WTC11 (cell line): ENCODE results near the gene TBC1D12. TPM values are rescaled to one million over a fixed set of nuclear protein-coding genes. Genes with fewer than 3 reads are reported as not detected.

Experiments
- ATAC-seq: fragments of 200-7000 bp; cut with Tn5 transposase; 2 replicates; pipeline ENCODE4 v1.10.0; 2021; ENCODE audit warnings: mild to moderate bottlenecking, moderate library complexity
- CTCF ChIA-PET: fragments of 300-600 bp; sonication (Branson Sonifier 250); formaldehyde crosslinking; loops from one replicate; lab custom pipeline; 2021; ENCODE audit warnings: antibody characterized with exemption; lab: Charles Lee
- POLR2A ChIA-PET: fragments of 350-600 bp; sonication (Branson Sonifier 250); formaldehyde crosslinking; loops from one replicate; lab custom pipeline; 2021; ENCODE audit warnings: antibody characterized with exemption; lab: Charles Lee
- DNase-seq: peaks from one replicate; pipeline ENCODE4 v3.0.0; 2021; ENCODE audit warnings: low spot score
- H3K27ac Mint-ChIP-seq: 2 replicates; pipeline ENCODE4 v1.8.0; 2021; ENCODE audit warnings: mixed read lengths
- H3K27me3 Mint-ChIP-seq: 2 replicates; pipeline ENCODE4 v1.8.0; 2021; ENCODE audit warnings: low read depth, mild to moderate bottlenecking, moderate library complexity, mixed read lengths
- H3K36me3 Mint-ChIP-seq: 2 replicates; pipeline ENCODE4 v1.8.0; 2021; ENCODE audit warnings: mixed read lengths
- H3K4me1 Mint-ChIP-seq: 2 replicates; pipeline ENCODE4 v1.8.0; 2022; ENCODE audit warnings: mixed read lengths
- H3K4me3 Mint-ChIP-seq: 2 replicates; pipeline ENCODE4 v1.8.0; 2021; ENCODE audit warnings: mild to moderate bottlenecking, moderate library complexity, mixed read lengths
- H3K9me3 Mint-ChIP-seq: 2 replicates; pipeline ENCODE4 v1.8.0; 2021; ENCODE audit warnings: mixed read lengths
- ARID4B ChIP-seq: sonication (generic); formaldehyde crosslinking; IDR thresholded peaks from 2 replicates; pipeline ENCODE4 v1.8.0; 2023; ENCODE audit warnings: missing genetic modification reagents, mild to moderate bottlenecking, borderline replicate concordance
- EMX1 ChIP-seq: fragments of 250-450 bp; sonication (Bioruptor Pico); IDR thresholded peaks from 2 replicates; pipeline ENCODE4 v1.8.0; 2021; ENCODE audit warnings: mild to moderate bottlenecking
- FOXJ3 ChIP-seq: sonication (generic); formaldehyde crosslinking; IDR thresholded peaks from 2 replicates; pipeline ENCODE4 v1.9.0; 2021; ENCODE audit warnings: missing genetic modification reagents, mild to moderate bottlenecking, borderline replicate concordance
- FOXP1 ChIP-seq: sonication (generic); formaldehyde crosslinking; IDR thresholded peaks from 2 replicates; pipeline ENCODE4 v1.8.0; 2022; ENCODE audit warnings: missing genetic modification reagents, mild to moderate bottlenecking, moderate library complexity, borderline replicate concordance
- GTF2I ChIP-seq: fragments of 250-450 bp; sonication (Bioruptor Pico); conservative IDR thresholded peaks from 2 replicates; pipeline ENCODE4 v1.4.0; 2021; ENCODE audit warnings: mild to moderate bottlenecking
- IRF2 ChIP-seq: sonication (generic); formaldehyde crosslinking; IDR thresholded peaks from 2 replicates; pipeline ENCODE4 v1.8.0; 2022; ENCODE audit warnings: low read depth, missing genetic modification reagents, borderline replicate concordance
- PRDM15 ChIP-seq: sonication (generic); formaldehyde crosslinking; IDR thresholded peaks from 2 replicates; pipeline ENCODE4 v1.8.0; 2022; ENCODE audit warnings: missing genetic modification reagents
- RORB ChIP-seq: fragments of 250-450 bp; sonication (Bioruptor Pico); IDR thresholded peaks from 2 replicates; pipeline ENCODE4 v1.9.0; 2021; ENCODE audit warnings: mild to moderate bottlenecking
- SMAD4 ChIP-seq: sonication (generic); formaldehyde crosslinking; IDR thresholded peaks from 2 replicates; pipeline ENCODE4 v1.8.0; 2022; ENCODE audit warnings: mild to moderate bottlenecking, missing genetic modification reagents
- SOX15 ChIP-seq: fragments of 250-450 bp; sonication (Bioruptor Pico); IDR thresholded peaks from 2 replicates; pipeline ENCODE4 v1.9.0; 2021; ENCODE audit warnings: mild to moderate bottlenecking
- ZNF121 ChIP-seq: sonication (generic); formaldehyde crosslinking; IDR thresholded peaks from 2 replicates; pipeline ENCODE4 v1.8.0; 2023; ENCODE audit warnings: missing genetic modification reagents
- ZNF219 ChIP-seq: sonication (generic); formaldehyde crosslinking; IDR thresholded peaks from 2 replicates; pipeline ENCODE4 v1.8.0; 2023; ENCODE audit warnings: missing genetic modification reagents, mild to moderate bottlenecking, borderline replicate concordance
- ZNF232 ChIP-seq: sonication (generic); formaldehyde crosslinking; IDR thresholded peaks from 2 replicates; pipeline ENCODE4 v1.8.0; 2022; ENCODE audit warnings: mild to moderate bottlenecking, missing genetic modification reagents
- ZNF263 ChIP-seq: sonication (generic); formaldehyde crosslinking; IDR thresholded peaks from 2 replicates; pipeline ENCODE4 v1.8.1; 2022; ENCODE audit warnings: low read depth, mild to moderate bottlenecking, moderate library complexity, missing genetic modification reagents
- ZNF281 ChIP-seq: sonication (generic); formaldehyde crosslinking; IDR thresholded peaks from 2 replicates; pipeline ENCODE4 v1.8.0; 2023; ENCODE audit warnings: mild to moderate bottlenecking, missing genetic modification reagents
- ZNF317 ChIP-seq: sonication (generic); formaldehyde crosslinking; IDR thresholded peaks from 2 replicates; pipeline ENCODE4 v1.8.1; 2023; ENCODE audit warnings: low read depth, mild to moderate bottlenecking, moderate library complexity, missing genetic modification reagents, borderline replicate concordance
- ZNF512 ChIP-seq: sonication (generic); formaldehyde crosslinking; IDR thresholded peaks from 2 replicates; pipeline ENCODE4 v1.8.1; 2022; ENCODE audit warnings: missing genetic modification reagents, borderline replicate concordance
- total RNA-seq: library from RNA; stranded (reverse); gene quantifications from 3 replicates; pipeline ENCODE4 v1.2.3, GENCODE V29; 2021
- TF ChIP-seq, protein P1 (sequence below): sonication (generic); formaldehyde crosslinking; conservative IDR thresholded peaks from 2 replicates; pipeline ENCODE4 v1.8.1; 2023; ENCODE audit warnings: mild to moderate bottlenecking, low read depth, missing genetic modification reagents, moderate library complexity
- TF ChIP-seq, protein P2 (sequence below): sonication (generic); formaldehyde crosslinking; IDR thresholded peaks from 2 replicates; pipeline ENCODE4 v1.8.1; 2023; ENCODE audit warnings: mild to moderate bottlenecking, missing genetic modification reagents, moderate library complexity

TBC1D12 gene
- total RNA-seq, 1 experiment from 2014 or later, result 2.2 TPM

DNA sequence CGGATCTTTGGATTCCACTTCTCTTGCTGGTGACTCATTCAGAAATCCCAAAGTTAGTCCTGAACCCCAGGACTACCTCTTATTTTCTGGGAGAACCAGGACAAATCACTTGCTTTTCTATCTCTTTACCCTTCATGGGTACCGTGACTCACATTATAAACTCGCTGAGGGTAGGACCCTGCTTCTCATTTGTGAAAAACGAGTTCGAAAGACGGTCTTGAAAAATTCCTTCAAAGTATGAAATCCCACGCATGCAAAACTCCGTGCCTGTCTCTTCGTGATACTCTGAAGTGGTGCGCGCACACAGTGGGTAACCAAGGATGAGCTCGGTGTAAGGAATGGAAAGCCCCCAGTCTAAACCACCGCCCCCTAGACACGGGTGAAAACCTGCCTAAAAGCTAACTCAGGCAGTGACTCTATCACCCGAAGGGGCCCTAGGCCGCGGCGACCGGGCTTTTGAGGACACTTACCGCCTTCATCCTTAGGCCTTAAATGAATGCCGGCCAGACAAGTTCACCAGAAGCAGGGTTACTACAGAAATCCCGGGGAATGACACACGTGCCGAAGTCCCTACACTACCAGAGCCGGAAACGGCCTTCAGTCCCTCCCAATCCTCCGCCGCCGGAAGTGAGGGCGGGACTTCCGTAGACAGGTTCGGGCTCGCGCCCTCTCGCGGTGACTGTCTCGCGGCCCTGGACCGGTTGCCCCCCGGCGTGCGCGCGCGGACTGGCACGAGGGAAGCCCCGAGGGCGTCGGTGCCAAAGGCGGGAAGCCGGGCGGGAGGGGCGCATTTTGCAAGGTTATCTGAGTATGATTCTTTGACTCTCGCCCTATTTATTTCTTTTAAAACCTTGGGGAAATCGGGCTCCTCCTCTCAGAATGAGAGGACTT, 39.7 kb upstream of the TBC1D12 start, which contains the start of gene NOC3L (continued):
- TF ChIP-seq PRDM15 (CRISPR knock-in tag) (peak; percentile 71), ZNF219 (CRISPR knock-in tag) (peak; percentile 95), RORB (CRISPR knock-in tag) (no peak), GTF2I (CRISPR knock-in tag) (no peak), ZNF281 (CRISPR knock-in tag) (peak; percentile 98), SMAD4 (CRISPR knock-in tag) (peak; percentile 89), SOX15 (no peak), FOXJ3 (no peak), IRF2 (CRISPR knock-in tag) (peak; percentile 77; the same call in 1 of the 2 replicates), ZNF121 (CRISPR knock-in tag) (peak; percentile 64; the same call in 1 of the 2 replicates)
- TF ChIP-seq, protein P1, sequence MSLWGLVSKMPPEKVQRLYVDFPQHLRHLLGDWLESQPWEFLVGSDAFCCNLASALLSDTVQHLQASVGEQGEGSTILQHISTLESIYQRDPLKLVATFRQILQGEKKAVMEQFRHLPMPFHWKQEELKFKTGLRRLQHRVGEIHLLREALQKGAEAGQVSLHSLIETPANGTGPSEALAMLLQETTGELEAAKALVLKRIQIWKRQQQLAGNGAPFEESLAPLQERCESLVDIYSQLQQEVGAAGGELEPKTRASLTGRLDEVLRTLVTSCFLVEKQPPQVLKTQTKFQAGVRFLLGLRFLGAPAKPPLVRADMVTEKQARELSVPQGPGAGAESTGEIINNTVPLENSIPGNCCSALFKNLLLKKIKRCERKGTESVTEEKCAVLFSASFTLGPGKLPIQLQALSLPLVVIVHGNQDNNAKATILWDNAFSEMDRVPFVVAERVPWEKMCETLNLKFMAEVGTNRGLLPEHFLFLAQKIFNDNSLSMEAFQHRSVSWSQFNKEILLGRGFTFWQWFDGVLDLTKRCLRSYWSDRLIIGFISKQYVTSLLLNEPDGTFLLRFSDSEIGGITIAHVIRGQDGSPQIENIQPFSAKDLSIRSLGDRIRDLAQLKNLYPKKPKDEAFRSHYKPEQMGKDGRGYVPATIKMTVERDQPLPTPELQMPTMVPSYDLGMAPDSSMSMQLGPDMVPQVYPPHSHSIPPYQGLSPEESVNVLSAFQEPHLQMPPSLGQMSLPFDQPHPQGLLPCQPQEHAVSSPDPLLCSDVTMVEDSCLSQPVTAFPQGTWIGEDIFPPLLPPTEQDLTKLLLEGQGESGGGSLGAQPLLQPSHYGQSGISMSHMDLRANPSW (CRISPR knock-in tag), result no peak

DNA sequence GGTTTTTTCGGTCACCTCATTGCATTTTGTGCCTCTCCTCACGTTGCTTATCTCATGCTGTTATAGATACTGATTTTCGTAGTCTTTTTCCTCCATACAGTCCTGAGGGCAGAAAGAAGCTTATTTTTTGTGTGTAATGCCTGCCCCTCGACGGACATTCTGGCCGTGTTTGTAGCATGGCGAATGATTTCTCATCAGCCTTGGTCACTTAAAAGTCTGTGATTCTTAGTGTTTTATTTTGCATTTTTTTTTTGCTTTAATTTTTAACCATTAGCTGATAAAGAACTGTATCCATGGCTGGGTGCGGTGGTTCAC, 39.1 kb upstream of the TBC1D12 start:
- TF ChIP-seq FOXJ3 (no peak), ZNF512 (CRISPR knock-in tag) (peak; percentile 11; the same call in 1 of the 2 replicates), ARID4B (no peak), ZNF232 (CRISPR knock-in tag) (no peak), EMX1 (CRISPR knock-in tag) (no peak), ZNF317 (CRISPR knock-in tag) (0 out of 2 replicates have a peak, but pooled peaks have one; percentile 1), ZNF263 (0 out of 2 replicates have a peak, but pooled peaks have one; percentile 1), FOXP1 (CRISPR knock-in tag) (peak; percentile 1; the same call in 1 of the 2 replicates)
- TF ChIP-seq, protein P2, sequence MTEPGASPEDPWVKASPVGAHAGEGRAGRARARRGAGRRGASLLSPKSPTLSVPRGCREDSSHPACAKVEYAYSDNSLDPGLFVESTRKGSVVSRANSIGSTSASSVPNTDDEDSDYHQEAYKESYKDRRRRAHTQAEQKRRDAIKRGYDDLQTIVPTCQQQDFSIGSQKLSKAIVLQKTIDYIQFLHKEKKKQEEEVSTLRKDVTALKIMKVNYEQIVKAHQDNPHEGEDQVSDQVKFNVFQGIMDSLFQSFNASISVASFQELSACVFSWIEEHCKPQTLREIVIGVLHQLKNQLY (CRISPR knock-in tag), result 0 out of 2 replicates have a peak, but pooled peaks have one; percentile 12
- ChIA-PET CTCF (interaction anchor here (1.8 kb wide), 1 partner anchor 81 kb away, joined by 9 read pairs; no protein-coding TSS in a partner anchor), POLR2A (no interaction called here)
- Mint-ChIP-seq H3K27me3 (peaks cover 38% of the 10 kb centered on the region), H3K4me1 (peaks cover 10% of the 10 kb centered on the region), H3K36me3 (peaks cover 14% of the 10 kb centered on the region), H3K4me3 (peak overlapping the region; percentile 94), H3K27ac (no peak overlapping the region), H3K9me3 (no peaks in the 10 kb centered on the region)
- ATAC-seq (no peak), DNase-seq (no peak)
